ENCODE measurements around the gene MIPEP.

MIPEP gene

GRCh38 chr13:23804166-23804565, 85.0 kb downstream of the MIPEP start:
- peaks cover 0 to 6% of the 10 kb centered on the region in 2 donors for H3K36me3 ChIP-seq (ENCODE audit: control insufficient read depth in 1 of 2, insufficient read depth in 2 of 2, low read length in 2 of 2)

GRCh38 chr13:23801141-23801540, 88.1 kb downstream of the MIPEP start:
- Histone ChIP-seq H3K27me3 (ENCODE audit: low read depth, low read length) (no peaks in the 10 kb centered on the region), H3K9me3 (ENCODE audit: control insufficient read depth in 1 of 2, low read length in 2 of 2) (no peaks in the 10 kb centered on the region), H3K36me3 (ENCODE audit: control insufficient read depth in 1 of 2, insufficient read depth in 2 of 2, low read length in 2 of 2) (peaks cover 0 to 15% of the 10 kb centered on the region in 2 donors), H3K27ac (ENCODE audit: low read length) (no peak overlapping the region), H3K4me1 (ENCODE audit: control insufficient read depth in 1 of 2, insufficient read depth in 2 of 2, low read length in 2 of 2) (no peaks in the 10 kb centered on the region), H3K4me3 (ENCODE audit: low read depth in 1 of 2, low read length in 2 of 2) (no peak overlapping the region)

More at GRCh38 chr13:23804166-23804565, 85.0 kb downstream of the MIPEP start:
- H3K4me1 ChIP-seq (ENCODE audit: control insufficient read depth in 1 of 2, insufficient read depth in 2 of 2, low read length in 2 of 2), result no peaks in the 10 kb centered on the region
- H3K27ac ChIP-seq (ENCODE audit: low read length), result no peak overlapping the region
- no peak overlapping the region for H3K4me3 ChIP-seq (ENCODE audit: low read depth in 1 of 2, low read length in 2 of 2)
- no peaks in the 10 kb centered on the region for H3K27me3 ChIP-seq (ENCODE audit: low read depth, low read length)
- H3K9me3 ChIP-seq (ENCODE audit: control insufficient read depth in 1 of 2, low read length in 2 of 2), result no peaks in the 10 kb centered on the region

GRCh38 chr13:23799945-23800344, 89.3 kb downstream of the MIPEP start:
- peak overlapping the region; percentile 14 for H3K27ac ChIP-seq (ENCODE audit: low read length)
- H3K27me3 ChIP-seq (ENCODE audit: low read depth, low read length), result no peaks in the 10 kb centered on the region
- H3K4me1 ChIP-seq (ENCODE audit: control insufficient read depth in 1 of 2, insufficient read depth in 2 of 2, low read length in 2 of 2), result peaks cover 4 to 7% of the 10 kb centered on the region in 2 donors
- H3K36me3 ChIP-seq (ENCODE audit: control insufficient read depth in 1 of 2, insufficient read depth in 2 of 2, low read length in 2 of 2), result peaks cover 0 to 13% of the 10 kb centered on the region in 2 donors
- no peak overlapping the region for H3K4me3 ChIP-seq (ENCODE audit: low read depth in 1 of 2, low read length in 2 of 2)
- H3K9me3 ChIP-seq (ENCODE audit: control insufficient read depth in 1 of 2, low read length in 2 of 2), result no peaks in the 10 kb centered on the region

GRCh38 chr13:23797276-23797903, 91.8 kb downstream of the MIPEP start:
- Histone ChIP-seq H3K36me3 (ENCODE audit: control insufficient read depth in 1 of 2, insufficient read depth in 2 of 2, low read length in 2 of 2) (peaks cover 0 to 9% of the 10 kb centered on the region in 2 donors), H3K27me3 (ENCODE audit: low read depth, low read length) (no peaks in the 10 kb centered on the region), H3K4me1 (ENCODE audit: control insufficient read depth in 1 of 2, insufficient read depth in 2 of 2, low read length in 2 of 2) (peaks cover 7% of the 10 kb centered on the region in 2 donors), H3K27ac (ENCODE audit: low read length) (no peak overlapping the region), H3K4me3 (ENCODE audit: low read depth in 1 of 2, low read length in 2 of 2) (no peak overlapping the region), H3K9me3 (ENCODE audit: control insufficient read depth in 1 of 2, low read length in 2 of 2) (no peaks in the 10 kb centered on the region)

GRCh38 chr13:23796551-23796950, 92.6 kb downstream of the MIPEP start:
- Histone ChIP-seq H3K4me1 (ENCODE audit: control insufficient read depth in 1 of 2, insufficient read depth in 2 of 2, low read length in 2 of 2) (peaks cover 7% of the 10 kb centered on the region in 2 donors), H3K36me3 (ENCODE audit: control insufficient read depth in 1 of 2, insufficient read depth in 2 of 2, low read length in 2 of 2) (peaks cover 0 to 9% of the 10 kb centered on the region in 2 donors), H3K27ac (ENCODE audit: low read length) (no peak overlapping the region), H3K4me3 (ENCODE audit: low read depth in 1 of 2, low read length in 2 of 2) (no peak overlapping the region), H3K9me3 (ENCODE audit: control insufficient read depth in 1 of 2, low read length in 2 of 2) (no peaks in the 10 kb centered on the region), H3K27me3 (ENCODE audit: low read depth, low read length) (no peaks in the 10 kb centered on the region)

- Histone ChIP-seq H3K9me3 (ENCODE audit: control insufficient read depth in 1 of 2, low read length in 2 of 2) (no peaks in the 10 kb centered on the region), H3K36me3 (ENCODE audit: control insufficient read depth in 1 of 2, insufficient read depth in 2 of 2, low read length in 2 of 2) (peaks cover 0 to 9% of the 10 kb centered on the region in 2 donors), H3K27me3 (ENCODE audit: low read depth, low read length) (no peaks in the 10 kb centered on the region), H3K4me3 (ENCODE audit: low read depth in 1 of 2, low read length in 2 of 2) (no peak overlapping the region), H3K4me1 (ENCODE audit: control insufficient read depth in 1 of 2, insufficient read depth in 2 of 2, low read length in 2 of 2) (peaks cover 7% of the 10 kb centered on the region in 2 donors), H3K27ac (ENCODE audit: low read length) (no peak overlapping the region)
These were observed 94.7 kb downstream of the MIPEP start for GRCh38 chr13:23794267-23795161.

GRCh38 chr13:23793711-23794110, 95.5 kb downstream of the MIPEP start:
- no peak overlapping the region for H3K4me3 ChIP-seq (ENCODE audit: low read depth in 1 of 2, low read length in 2 of 2)
- no peaks in the 10 kb centered on the region for H3K27me3 ChIP-seq (ENCODE audit: low read depth, low read length)
- H3K27ac ChIP-seq (ENCODE audit: low read length), result no peak overlapping the region
- H3K4me1 ChIP-seq (ENCODE audit: control insufficient read depth in 1 of 2, insufficient read depth in 2 of 2, low read length in 2 of 2), result peaks cover 7% of the 10 kb centered on the region in 2 donors
- H3K9me3 ChIP-seq (ENCODE audit: control insufficient read depth in 1 of 2, low read length in 2 of 2), result no peaks in the 10 kb centered on the region
- H3K36me3 ChIP-seq (ENCODE audit: control insufficient read depth in 1 of 2, insufficient read depth in 2 of 2, low read length in 2 of 2), result peaks cover 0 to 9% of the 10 kb centered on the region in 2 donors

- Histone ChIP-seq H3K4me3 (ENCODE audit: low read depth in 1 of 2, low read length in 2 of 2) (no peak overlapping the region), H3K27me3 (ENCODE audit: low read depth, low read length) (no peaks in the 10 kb centered on the region), H3K9me3 (ENCODE audit: control insufficient read depth in 1 of 2, low read length in 2 of 2) (no peaks in the 10 kb centered on the region), H3K36me3 (ENCODE audit: control insufficient read depth in 1 of 2, insufficient read depth in 2 of 2, low read length in 2 of 2) (peaks cover 0 to 8% of the 10 kb centered on the region in 2 donors), H3K27ac (ENCODE audit: low read length) (no peak overlapping the region), H3K4me1 (ENCODE audit: control insufficient read depth in 1 of 2, insufficient read depth in 2 of 2, low read length in 2 of 2) (peaks cover 7% of the 10 kb centered on the region in 2 donors)
These were observed 96.5 kb downstream of the MIPEP start for GRCh38 chr13:23792680-23793079.

- H3K4me3 ChIP-seq (ENCODE audit: low read depth in 1 of 2, low read length in 2 of 2), result no peak overlapping the region
- H3K27ac ChIP-seq (ENCODE audit: low read length), result no peak overlapping the region
- H3K9me3 ChIP-seq (ENCODE audit: control insufficient read depth in 1 of 2, low read length in 2 of 2), result no peaks in the 10 kb centered on the region
- peaks cover 7% of the 10 kb centered on the region in 2 donors for H3K4me1 ChIP-seq (ENCODE audit: control insufficient read depth in 1 of 2, insufficient read depth in 2 of 2, low read length in 2 of 2)
- H3K27me3 ChIP-seq (ENCODE audit: low read depth, low read length), result no peaks in the 10 kb centered on the region
- peaks cover 0 to 6% of the 10 kb centered on the region in 2 donors for H3K36me3 ChIP-seq (ENCODE audit: control insufficient read depth in 1 of 2, insufficient read depth in 2 of 2, low read length in 2 of 2)
These were observed 98.5 kb downstream of the MIPEP start for GRCh38 chr13:23790577-23791170.

GRCh38 chr13:23789576-23790346, 99.4 kb downstream of the MIPEP start:
- peaks cover 0 to 2% of the 10 kb centered on the region in 2 donors for H3K4me1 ChIP-seq (ENCODE audit: control insufficient read depth in 1 of 2, insufficient read depth in 2 of 2, low read length in 2 of 2)
- H3K9me3 ChIP-seq (ENCODE audit: control insufficient read depth in 1 of 2, low read length in 2 of 2), result no peaks in the 10 kb centered on the region
- H3K27me3 ChIP-seq (ENCODE audit: low read depth, low read length), result no peaks in the 10 kb centered on the region
- H3K27ac ChIP-seq (ENCODE audit: low read length), result no peak overlapping the region
- H3K4me3 ChIP-seq (ENCODE audit: low read depth in 1 of 2, low read length in 2 of 2), result no peak overlapping the region
- H3K36me3 ChIP-seq (ENCODE audit: control insufficient read depth in 1 of 2, insufficient read depth in 2 of 2, low read length in 2 of 2), result peaks cover 0 to 6% of the 10 kb centered on the region in 2 donors

All from muscle layer of duodenum (tissue), 2 donors.